Measurements from ENCODE around the gene NSD2. TPM values are rescaled to one million over a fixed set of nuclear protein-coding genes. Genes with fewer than 3 reads are reported as not detected.

Gene NSD2
- total and polyA plus RNA-seq, 4 donors: 5.1 to 71.5 (median 11.6) TPM

- Histone ChIP-seq H3K9ac (ENCODE audit: low read depth in 1 of 2, low read length in 2 of 2) (no peak overlapping the region), H3K36me3 (ENCODE audit: control insufficient read depth in 4 of 4, insufficient read depth in 3 of 4, low read depth in 1 of 4, low read length in 3 of 4) (peaks cover 24 to 80% (median 36%) of the 10 kb centered on the region in 4 donors), H3K9me3 (ENCODE audit: control insufficient read depth in 4 of 4, low read length in 3 of 4) (no peaks in the 10 kb centered on the region), H3K4me1 (ENCODE audit: control insufficient read depth in 4 of 4, insufficient read depth in 4 of 4, low read length in 3 of 4) (no peaks in the 10 kb centered on the region), H3K4me3 (ENCODE audit: low read depth in 1 of 3, low read length in 3 of 3) (no peak overlapping the region), H3K27me3 (ENCODE audit: control insufficient read depth in 4 of 4, insufficient read depth in 4 of 4, low read length in 3 of 4) (no peaks in the 10 kb centered on the region), H3K27ac (ENCODE audit: low read depth in 1 of 2, low read length in 2 of 2) (no peak overlapping the region)
- TF ChIP-seq YY1 (IDR thresholded peaks at IDR 0.05) (no peak), HNF4A (conservative IDR thresholded peaks at IDR 0.05) (no peak), NR2F2 (IDR thresholded peaks at IDR 0.05) (no peak), EGR1 (IDR thresholded peaks at IDR 0.05; ENCODE audit: low read depth in 2 of 2) (no peak), SP1 (IDR thresholded peaks at IDR 0.05) (no peak), HNF4G (IDR thresholded peaks at IDR 0.05) (no peak), FOXA1 (IDR thresholded peaks at IDR 0.05) (no peak), ZBTB33 (IDR thresholded peaks at IDR 0.05) (no peak), ATF3 (IDR thresholded peaks at IDR 0.05) (no peak), TAF1 (conservative IDR thresholded peaks at IDR 0.05) (no peak), GABPA (IDR thresholded peaks at IDR 0.05 in 1 of 2, conservative IDR thresholded peaks at IDR 0.05 in 1 of 2) (no peak), REST (IDR thresholded peaks at IDR 0.05) (no peak), FOXA2 (IDR thresholded peaks at IDR 0.05) (no peak), JUND (IDR thresholded peaks at IDR 0.05) (no peak), CTCF (IDR thresholded peaks at IDR 0.05; ENCODE audit: low read depth, low read length, missing input control) (no peak), RAD21 (IDR thresholded peaks at IDR 0.05) (no peak)
- WGBS: 93% methylated on average over 21 of the region's 21 CpGs
- DNase-seq (ENCODE audit: low spot score): peak; percentile 33
These were observed 112.7 kb downstream of the NSD2 start for GRCh38 chr4:1983846-1984405.

Data from liver (tissue), 9 donors.